HepG2 (cell line): ENCODE measurements around the gene SIT1.

Source experiments
- ARNT2 ChIP-seq: sonication (generic); formaldehyde crosslinking; IDR thresholded peaks from 2 replicates; pipeline ENCODE4 v1.8.0; 2022; ENCODE audit warnings: mild to moderate bottlenecking, low read depth, missing genetic modification reagents, moderate library complexity
- ATF2 ChIP-seq: sonication (generic); formaldehyde crosslinking; IDR thresholded peaks from 2 replicates; pipeline ENCODE4 v1.4.0; 2020; ENCODE audit warnings: missing genetic modification reagents
- CTCF ChIP-seq: sonication (generic); formaldehyde crosslinking; IDR thresholded peaks from 2 replicates; pipeline ENCODE4 v1.5.0; 2020; ENCODE audit warnings: mild to moderate bottlenecking, missing genetic modification reagents, moderate library complexity
- TARDBP ChIP-seq: sonication (generic); formaldehyde crosslinking; IDR thresholded peaks from 2 replicates; pipeline ENCODE4 v1.8.0; 2022; ENCODE audit warnings: mild to moderate bottlenecking, missing genetic modification reagents
- ZBTB34 ChIP-seq: sonication (generic); formaldehyde crosslinking; IDR thresholded peaks from 2 replicates; pipeline ENCODE4 v1.8.0; 2022; ENCODE audit warnings: mild to moderate bottlenecking, missing genetic modification reagents

GRCh38 chr9:35639631-35640030 is 11.1 kb downstream of the SIT1 start:
- TF ChIP-seq ATF2 (CRISPR knock-in tag) (no peak), ZBTB34 (CRISPR knock-in tag) (no peak), TARDBP (no peak), ARNT2 (no peak), CTCF (CRISPR knock-in tag) (no peak)
